ENCODE data around the gene CTSK. TPM values are rescaled to one million over a fixed set of nuclear protein-coding genes. Genes with fewer than 3 reads are reported as not detected.
A peak's percentile ranks its signal among the peaks of the same experiment; 100 is the strongest.

The CTSK gene
- total RNA-seq, 2 experiments from 2014 or later = 1.5 to 2.1 TPM

DNA sequence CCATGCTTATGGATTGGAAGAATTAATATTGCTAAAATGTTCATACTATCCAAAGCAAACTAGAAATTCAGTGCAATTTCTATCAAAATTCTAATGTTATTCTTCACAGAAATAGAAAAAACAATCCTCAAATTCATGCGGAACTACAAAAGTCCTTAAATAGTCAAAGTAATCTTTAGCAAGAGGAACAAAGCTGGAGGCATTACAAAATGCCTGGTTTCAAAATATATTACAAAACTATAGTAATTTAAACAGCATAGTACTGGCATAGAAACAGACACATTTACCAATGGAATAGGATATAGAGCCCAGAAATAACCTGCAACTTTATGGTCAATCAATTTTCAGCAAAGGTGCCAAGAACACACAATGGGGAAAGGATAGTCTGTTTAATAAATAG is 46.3 kb downstream of the CTSK start:
- ChIA-PET CTCF (interaction anchor here (0.6 kb wide), 1 partner anchor 9 kb away, joined by 3 read pairs; no protein-coding TSS in a partner anchor), POLR2A (interaction anchor here (0.7 kb wide), 1 partner anchor 45 kb away, joined by 3 read pairs; no protein-coding TSS in a partner anchor)
- no peak for ATAC-seq
- DNase-seq = no peak
- Mint-ChIP-seq H3K4me3 (no peak overlapping the region), H3K36me3 (ENCODE audit: low read depth) (peaks cover 30% of the 10 kb centered on the region), H3K9me3 (ENCODE audit: low read depth) (no peaks in the 10 kb centered on the region), H3K27me3 (no peaks in the 10 kb centered on the region), H3K4me1 (peaks cover 37% of the 10 kb centered on the region), H3K27ac (no peak overlapping the region)
- intact Hi-C loops (cut with DNase I, micrococcal nuclease) = loop anchor here in 1 of 2 experiments (10.0 kb wide), 1 partner anchor 197 kb away; no protein-coding TSS in a partner anchor

DNA sequence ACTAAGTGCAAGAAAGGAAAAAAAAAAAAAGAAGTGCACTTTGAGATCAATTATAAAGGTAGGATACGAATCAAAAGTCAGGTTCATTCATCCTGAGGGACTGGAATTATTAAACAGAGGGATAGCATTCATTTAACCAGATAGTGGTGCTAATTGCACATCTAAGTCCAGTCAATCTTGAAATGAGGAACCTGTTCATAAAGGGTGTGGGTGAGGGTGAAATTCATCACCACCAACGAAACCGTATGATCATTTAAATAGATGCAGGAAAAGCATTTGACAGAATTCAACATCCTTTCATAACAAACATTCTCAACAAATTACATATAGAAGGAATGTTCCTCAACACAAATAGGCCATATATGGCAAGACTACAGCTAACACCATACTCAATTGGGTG is 48.0 kb downstream of the CTSK start:
- ChIA-PET CTCF (interaction anchor here (1.0 kb wide), 1 partner anchor 52 kb away, joined by 3 read pairs; no protein-coding TSS in a partner anchor), POLR2A (no interaction called here)
- peaks cover 31% of the 10 kb centered on the region for H3K36me3 Mint-ChIP-seq (ENCODE audit: low read depth)
- DNase-seq (no peak), ATAC-seq (no peak)
- H3K4me3 Mint-ChIP-seq = no peak overlapping the region
- peaks cover 31% of the 10 kb centered on the region for H3K4me1 Mint-ChIP-seq
- H3K9me3 Mint-ChIP-seq (ENCODE audit: low read depth) = no peaks in the 10 kb centered on the region
- H3K27ac Mint-ChIP-seq = no peak overlapping the region
- H3K27me3 Mint-ChIP-seq = no peaks in the 10 kb centered on the region
- intact Hi-C loops (cut with DNase I, micrococcal nuclease) = loop anchor here in 1 of 2 experiments (10.0 kb wide), 1 partner anchor 195 kb away; no protein-coding TSS in a partner anchor

DNA sequence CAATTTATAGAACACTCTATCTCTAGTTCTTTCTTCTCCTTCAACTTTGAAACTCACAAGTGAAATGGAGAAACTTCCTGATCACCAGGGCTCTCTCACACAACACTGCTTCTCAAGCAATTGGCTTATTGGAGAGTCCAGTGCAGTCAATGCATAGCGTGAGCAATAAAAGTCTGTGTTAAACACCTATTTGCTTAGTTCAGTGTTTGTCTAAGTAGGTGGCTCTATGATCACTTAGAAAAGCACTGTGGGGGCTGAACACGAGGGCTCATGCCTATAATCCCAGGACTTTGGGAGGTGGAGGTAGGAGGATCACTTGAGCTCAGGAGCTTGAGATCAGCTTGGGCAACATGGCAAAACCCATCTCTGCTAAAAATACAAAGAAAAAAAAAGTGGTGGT is 54.6 kb downstream of the CTSK start:
- Mint-ChIP-seq H3K36me3 (ENCODE audit: low read depth) (peaks cover 25% of the 10 kb centered on the region), H3K4me3 (no peak overlapping the region), H3K27ac (no peak overlapping the region), H3K4me1 (no peaks in the 10 kb centered on the region), H3K9me3 (ENCODE audit: low read depth) (no peaks in the 10 kb centered on the region), H3K27me3 (no peaks in the 10 kb centered on the region)
- ATAC-seq (no peak), DNase-seq (no peak)
- CTCF ChIA-PET = interaction anchor here (0.7 kb wide), 1 partner anchor 9 kb away, joined by 3 read pairs; no protein-coding TSS in a partner anchor
- intact Hi-C loops (cut with DNase I, micrococcal nuclease) = no loop called here
- POLR2A ChIA-PET = no interaction called here

DNA sequence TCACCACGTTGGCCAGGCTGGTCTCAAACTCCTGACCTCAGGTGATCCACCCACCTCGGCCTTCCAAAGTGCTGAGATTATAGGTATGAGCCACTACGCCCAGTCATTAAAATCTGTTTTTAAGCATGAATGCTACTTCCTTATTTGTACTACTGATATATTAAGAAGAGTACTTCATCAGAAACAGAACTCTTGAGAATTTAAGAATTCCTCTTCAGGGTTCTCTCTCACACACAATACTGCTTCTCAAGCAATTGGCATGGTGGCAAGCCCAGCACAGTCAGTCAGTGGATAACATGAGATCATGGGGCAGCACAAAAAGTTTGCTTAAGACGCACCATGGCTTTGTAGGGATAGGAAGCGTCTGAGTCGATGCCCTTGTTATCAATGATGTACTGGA is 56.6 kb downstream of the CTSK start:
- ChIA-PET POLR2A (no interaction called here), CTCF (no interaction called here)
- intact Hi-C loops (cut with DNase I, micrococcal nuclease) = no loop called here
- Mint-ChIP-seq H3K4me3 (no peak overlapping the region), H3K9me3 (ENCODE audit: low read depth) (no peaks in the 10 kb centered on the region), H3K27ac (no peak overlapping the region), H3K4me1 (no peaks in the 10 kb centered on the region), H3K27me3 (no peaks in the 10 kb centered on the region), H3K36me3 (ENCODE audit: low read depth) (peaks cover 23% of the 10 kb centered on the region)
- ATAC-seq = no peak
- no peak for DNase-seq

DNA sequence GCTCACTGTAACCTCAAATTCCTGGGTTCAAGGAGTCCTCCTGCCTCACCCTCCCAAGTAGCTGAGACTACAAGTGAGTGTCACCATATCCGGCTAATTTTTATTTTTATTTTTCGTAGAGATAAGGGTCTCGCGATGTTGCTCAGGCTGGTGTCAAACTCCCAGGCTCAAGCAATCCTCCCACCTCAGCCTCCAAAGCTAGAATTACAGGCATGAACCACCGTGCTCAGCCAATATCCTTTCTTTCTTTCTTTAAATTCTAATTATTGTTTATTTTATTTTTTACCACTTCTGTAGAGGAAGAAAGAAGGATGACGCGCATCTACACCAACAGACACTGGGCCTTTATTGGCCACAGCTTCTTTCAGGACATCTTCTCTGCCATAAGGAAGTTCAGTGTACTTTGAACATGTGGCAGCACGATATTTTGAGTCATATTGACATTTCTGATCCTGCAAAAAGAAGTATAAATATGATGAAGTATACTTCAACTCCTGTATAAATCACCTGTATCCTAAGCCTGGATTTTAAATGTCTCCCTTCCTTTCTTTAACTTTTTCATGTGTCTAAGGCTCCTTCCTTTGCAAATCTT is 58.2 kb downstream of the CTSK start:
- Mint-ChIP-seq H3K9me3 (ENCODE audit: low read depth) (no peaks in the 10 kb centered on the region), H3K4me3 (no peak overlapping the region), H3K4me1 (no peaks in the 10 kb centered on the region), H3K27me3 (no peaks in the 10 kb centered on the region), H3K27ac (no peak overlapping the region), H3K36me3 (ENCODE audit: low read depth) (peaks cover 19% of the 10 kb centered on the region)
- ATAC-seq (no peak), DNase-seq (no peak)
- POLR2A ChIA-PET = interaction anchor here (0.7 kb wide), 1 partner anchor 172 kb away, joined by 3 read pairs; no protein-coding TSS in a partner anchor
- intact Hi-C loops (cut with DNase I, micrococcal nuclease) = no loop called here
- CTCF ChIA-PET = interaction anchor here (1.2 kb wide), 1 partner anchor 90 kb away, joined by 3 read pairs; no protein-coding TSS in a partner anchor

DNA sequence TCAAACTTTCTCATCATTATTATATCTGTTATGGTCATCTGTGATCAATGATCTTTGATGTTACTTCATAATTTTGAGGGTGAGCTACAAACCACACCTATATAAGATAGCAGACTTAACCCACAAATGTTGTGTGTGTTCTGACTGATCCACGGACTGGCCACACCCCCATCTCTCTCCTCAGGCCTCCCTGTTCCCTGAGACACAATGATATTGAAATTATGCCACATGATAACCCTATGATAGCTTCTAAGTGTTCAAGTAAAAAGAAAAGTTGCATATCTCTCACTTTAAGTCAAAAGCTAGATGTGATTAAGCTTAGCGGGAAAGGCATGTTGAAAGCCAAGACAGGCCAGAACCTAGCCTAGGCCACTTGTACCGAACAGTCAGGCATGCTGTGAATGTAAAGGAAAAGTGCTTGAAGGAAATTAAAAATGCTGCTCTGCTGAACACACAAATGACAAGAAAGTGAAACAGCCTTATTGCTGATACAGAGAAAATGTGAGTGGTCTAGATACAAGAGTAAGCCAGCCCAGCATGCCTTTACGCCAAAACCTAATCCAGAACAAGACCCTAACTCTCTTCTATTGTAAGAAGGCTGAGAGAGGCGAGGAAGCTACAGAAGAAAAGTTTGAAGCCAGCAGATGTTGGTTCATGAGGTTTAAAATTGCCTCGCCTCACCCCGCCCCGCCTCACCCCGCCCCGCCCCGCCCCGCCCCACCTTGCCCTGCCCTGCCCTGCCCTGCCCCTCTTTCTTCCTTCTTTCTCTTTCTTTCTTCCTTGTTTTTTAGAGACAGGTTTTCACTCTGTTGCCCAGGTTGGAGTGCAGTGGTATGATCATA is 59.0 kb downstream of the CTSK start:
- DNase-seq (no peak), ATAC-seq (peak; percentile 47)
- peaks cover 15% of the 10 kb centered on the region for H3K36me3 Mint-ChIP-seq (ENCODE audit: low read depth)
- POLR2A ChIA-PET = no interaction called here
- H3K27me3 Mint-ChIP-seq = no peaks in the 10 kb centered on the region
- intact Hi-C loops (cut with DNase I, micrococcal nuclease) = no loop called here
- no peaks in the 10 kb centered on the region for H3K4me1 Mint-ChIP-seq
- CTCF ChIA-PET = no interaction called here
- H3K27ac Mint-ChIP-seq = no peak overlapping the region
- no peak overlapping the region for H3K4me3 Mint-ChIP-seq
- H3K9me3 Mint-ChIP-seq (ENCODE audit: low read depth) = no peaks in the 10 kb centered on the region

Other genes with a start within 250 kb of the CTSK start
- 100 to 1,000 TPM; 185 to 265 TPM for gene MCL1, start 228.7 kb downstream of the CTSK start, total RNA-seq
- gene ENSA, start 178.6 kb downstream of the CTSK start, total RNA-seq = 100 to 1,000 TPM; 197 to 240 TPM
- gene GOLPH3L, start 111.1 kb downstream of the CTSK start, total RNA-seq = 10 to 100 TPM; 24.2 to 29.1 TPM
- gene HORMAD1, start 87.4 kb downstream of the CTSK start, total RNA-seq = under 1 TPM in 1 of 2 experiments, not detected in 1; 0.25 TPM
- 10 to 100 TPM; 31.4 to 44.8 TPM for gene CTSS, start 42.5 kb downstream of the CTSK start, total RNA-seq
- gene ARNT, start 68.3 kb upstream of the CTSK start, total RNA-seq = 10 to 100 TPM; 30.4 to 35.6 TPM
- gene CTXND2, start 78.9 kb upstream of the CTSK start, total RNA-seq = not detected
- gene SETDB1, start 118.1 kb upstream of the CTSK start, total RNA-seq = 10 to 100 TPM; 48.8 to 52.7 TPM
- 100 to 1,000 TPM; 134 to 151 TPM for gene CERS2, start 166.6 kb upstream of the CTSK start, total RNA-seq
- under 1 TPM; 0.27 to 0.28 TPM for gene ANXA9, start 174.0 kb upstream of the CTSK start, total RNA-seq
- 10 to 100 TPM; 16.2 to 20.3 TPM for gene MINDY1, start 198.6 kb upstream of the CTSK start, total RNA-seq
- 10 to 100 TPM; 13.6 to 18.6 TPM for gene PRUNE1, start 200.2 kb upstream of the CTSK start, total RNA-seq
- 1 to 10 TPM in 1 of 2 experiments, under 1 TPM in 1; 0.98 to 1.6 TPM for gene BNIPL, start 228.3 kb upstream of the CTSK start, total RNA-seq
- 1 to 10 TPM; 1.3 to 1.5 TPM for gene C1orf56, start 239.5 kb upstream of the CTSK start, total RNA-seq

Data from activated CD4-positive, alpha-beta T cell treated with anti-CD3 and anti-CD28 coated beads for 36 hours (primary cell).